ENCODE data around the gene MED9. TPM values are rescaled to one million over a fixed set of nuclear protein-coding genes. Genes with fewer than 3 reads are reported as not detected.

The MED9 gene
- total RNA-seq, 2 donors from 2014 or later = 18.4 to 20.5 TPM

- no peak for TF ChIP-seq CTCF (conservative IDR thresholded peaks at IDR 0.05)
- DNase-seq = no peak
- H3K27ac ChIP-seq (ENCODE audit: low read depth, low read length) = no peak overlapping the region
- Mint-ChIP-seq H3K27ac (no peak overlapping the region), H3K4me1 (peaks cover 3% of the 10 kb centered on the region), H3K4me3 (no peak overlapping the region), H3K36me3 (ENCODE audit: low read depth) (no peaks in the 10 kb centered on the region), H3K27me3 (ENCODE audit: insufficient read depth) (no peaks in the 10 kb centered on the region), H3K9me3 (no peaks in the 10 kb centered on the region)
- no peak overlapping the region for H3K4me3 ChIP-seq (ENCODE audit: low read length)
- no peaks in the 10 kb centered on the region for H3K27me3 ChIP-seq (ENCODE audit: control insufficient read depth, insufficient read depth, low read length, poor library complexity, severe bottlenecking)
- peaks cover 3% of the 10 kb centered on the region for H3K4me1 ChIP-seq (ENCODE audit: control insufficient read depth, insufficient read depth, low read length)
- no peak overlapping the region for H3K9ac ChIP-seq (ENCODE audit: extremely low read depth, low read length, poor library complexity, severe bottlenecking)
- no peaks in the 10 kb centered on the region for H3K36me3 ChIP-seq (ENCODE audit: control insufficient read depth, insufficient read depth, low read length)
- H3K9me3 ChIP-seq (ENCODE audit: control insufficient read depth, low read length) = no peaks in the 10 kb centered on the region
- 85 to 90% methylated on average over 5 of the region's 5 CpGs for WGBS, 2 experiments (ENCODE audit: insufficient coverage in 1 of 2, insufficient read length in 1 of 2)
Observed at GRCh38 chr17:17541640-17542001, 64.8 kb downstream of the MED9 start.

Other genes with a start within 250 kb of the MED9 start
- 10 to 100 TPM; 41.8 to 47.2 TPM for gene FLCN, start 239.8 kb upstream of the MED9 start, total RNA-seq
- gene COPS3, start 195.8 kb upstream of the MED9 start, total RNA-seq = 10 to 100 TPM; 63.1 to 67.5 TPM
- gene NT5M, start 173.6 kb upstream of the MED9 start, total RNA-seq = 10 to 100 TPM in 1 of 2 donors, 1 to 10 TPM in 1; 6.5 to 11.8 TPM
- gene RASD1, start 19.4 kb downstream of the MED9 start, total RNA-seq = 1 to 10 TPM; 1.9 to 2.5 TPM
- 10 to 100 TPM; 38.3 to 52.7 TPM for gene PEMT, start 114.7 kb downstream of the MED9 start, total RNA-seq
- gene RAI1, start 204.5 kb downstream of the MED9 start, total RNA-seq = 10 to 100 TPM; 35.9 to 42.9 TPM